A673 (cell line): ENCODE results near the gene NPNT.

Source experiments
- CTCF ChIP-seq: fragments of 300-800, 200-600 bp; sonication (generic); conservative IDR thresholded peaks from 2 replicates; pipeline ENCODE4 v1.5.1; 2017; ENCODE audit warnings: low read depth, mild to moderate bottlenecking, antibody characterized with exemption, low read length, moderate library complexity, mixed read lengths
- EZH2 ChIP-seq: fragments of 200-600 bp; sonication (generic); IDR thresholded peaks from 2 replicates; pipeline ENCODE4 v1.6.1; 2017; ENCODE audit warnings: borderline replicate concordance, low read depth, mild to moderate bottlenecking, mixed read lengths, antibody characterized with exemption, low read length; ENCODE audit not compliant: poor library complexity, severe bottlenecking

DNA sequence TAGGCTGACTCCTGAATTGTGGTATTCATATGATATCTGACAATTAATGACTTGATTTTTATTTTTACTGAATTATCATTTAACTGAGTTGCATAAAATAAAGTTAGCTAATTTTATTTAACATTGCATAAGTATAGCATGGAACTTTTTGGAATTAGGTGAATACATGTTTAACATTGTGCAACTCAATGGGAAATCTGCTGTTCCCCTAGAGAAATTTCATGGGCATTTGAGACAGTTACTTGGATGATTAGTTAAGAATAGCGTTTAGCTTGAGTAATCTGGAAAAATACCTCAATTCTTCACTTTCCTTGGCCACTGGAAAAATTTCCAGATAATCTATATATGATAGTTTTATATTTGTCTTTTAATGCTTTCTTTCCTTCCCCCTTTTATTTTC lies 42.5 kb downstream of the NPNT start:
- no peak for TF ChIP-seq CTCF
- TF ChIP-seq EZH2, result no peak
